Endothelial cell of hepatic sinusoid (primary cell): ENCODE results near the gene NAA15.
"Not testable (repeated sequence)": the region's sequence is repeated elsewhere in the genome, so short reads cannot be mapped to it uniquely, and the experiment has no call there.

Experiments used
- in situ Hi-C: cut with HindIII; loops from 2 replicates; pipeline ENCODE4 v1.10.0; 2017; ENCODE audit warnings: low sequenced_read_pairs

Gene NAA15

GRCh38 chr4:139443661-139444060 lies 142.4 kb downstream of the NAA15 start:
- in situ Hi-C loops, result no loop called here

GRCh38 chr4:139444881-139445280 lies 143.6 kb downstream of the NAA15 start:
- in situ Hi-C loops, result not testable (repeated sequence)

- in situ Hi-C loops, result not testable (repeated sequence)
Measured at GRCh38 chr4:139447078-139447477, 145.8 kb downstream of the NAA15 start.

GRCh38 chr4:139450586-139450985 lies 149.3 kb downstream of the NAA15 start:
- in situ Hi-C loops, result no loop called here

GRCh38 chr4:139451997-139452396 lies 150.7 kb downstream of the NAA15 start:
- in situ Hi-C loops, result no loop called here

GRCh38 chr4:139453041-139453370 lies 151.7 kb downstream of the NAA15 start:
- in situ Hi-C loops, result no loop called here

GRCh38 chr4:139453371-139454110 lies 152.2 kb downstream of the NAA15 start:
- in situ Hi-C loops, result no loop called here

GRCh38 chr4:139454111-139455045 lies 153.1 kb downstream of the NAA15 start, which contains the start of gene RAB33B:
Gene RAB33B, plus strand, starts transcription at chr4:139454121. Its CDS starts 75 bp downstream, at chr4:139454196.
- in situ Hi-C loops, result no loop called here

GRCh38 chr4:139455126-139455538 lies 153.8 kb downstream of the NAA15 start:
- in situ Hi-C loops, result no loop called here

- in situ Hi-C loops, result no loop called here
Measured at GRCh38 chr4:139457318-139457717, 156.0 kb downstream of the NAA15 start.

GRCh38 chr4:139458543-139458942 lies 157.2 kb downstream of the NAA15 start:
- in situ Hi-C loops, result no loop called here

- in situ Hi-C loops, result no loop called here
Measured at GRCh38 chr4:139458999-139459398, 157.7 kb downstream of the NAA15 start.

- in situ Hi-C loops, result no loop called here
Measured at GRCh38 chr4:139460565-139460964, 159.3 kb downstream of the NAA15 start.

GRCh38 chr4:139461022-139461628 lies 159.8 kb downstream of the NAA15 start:
- in situ Hi-C loops, result no loop called here

GRCh38 chr4:139464512-139464911 lies 163.2 kb downstream of the NAA15 start:
- in situ Hi-C loops, result not testable (repeated sequence)

GRCh38 chr4:139465922-139466321 lies 164.6 kb downstream of the NAA15 start:
- in situ Hi-C loops, result no loop called here

GRCh38 chr4:139468756-139469155 lies 167.5 kb downstream of the NAA15 start:
- in situ Hi-C loops, result not testable (repeated sequence)

GRCh38 chr4:139469216-139469615 lies 167.9 kb downstream of the NAA15 start:
- in situ Hi-C loops, result no loop called here
